Measurements from ENCODE around the gene ARHGAP8. TPM values are rescaled to one million over a fixed set of nuclear protein-coding genes. Genes with fewer than 3 reads are reported as not detected.

ARHGAP8 gene
- total RNA-seq, 1 donor from 2014 or later: 5.3 TPM

DNA sequence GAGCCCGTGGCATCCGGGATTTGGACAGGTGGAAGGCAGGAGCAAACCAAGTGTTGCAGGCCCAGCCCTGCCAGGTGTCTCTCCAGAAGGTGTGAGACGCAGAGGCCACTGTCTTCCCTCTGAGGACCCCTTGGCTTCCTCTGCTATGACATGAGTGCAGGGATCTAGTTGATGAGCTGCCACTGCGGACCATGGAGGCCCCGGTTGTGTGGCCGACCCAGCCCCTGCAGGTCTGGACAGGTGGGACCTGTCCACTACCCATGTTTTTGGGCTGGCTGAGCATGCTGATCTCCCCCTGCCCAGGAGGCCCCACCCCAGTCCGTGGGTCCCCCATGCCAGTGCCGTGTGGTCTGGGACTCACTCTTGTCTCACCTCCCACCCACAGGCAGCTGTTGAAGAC, 27.5 kb upstream of the ARHGAP8 start:
- no peak for DNase-seq (ENCODE audit: low spot score)

DNA sequence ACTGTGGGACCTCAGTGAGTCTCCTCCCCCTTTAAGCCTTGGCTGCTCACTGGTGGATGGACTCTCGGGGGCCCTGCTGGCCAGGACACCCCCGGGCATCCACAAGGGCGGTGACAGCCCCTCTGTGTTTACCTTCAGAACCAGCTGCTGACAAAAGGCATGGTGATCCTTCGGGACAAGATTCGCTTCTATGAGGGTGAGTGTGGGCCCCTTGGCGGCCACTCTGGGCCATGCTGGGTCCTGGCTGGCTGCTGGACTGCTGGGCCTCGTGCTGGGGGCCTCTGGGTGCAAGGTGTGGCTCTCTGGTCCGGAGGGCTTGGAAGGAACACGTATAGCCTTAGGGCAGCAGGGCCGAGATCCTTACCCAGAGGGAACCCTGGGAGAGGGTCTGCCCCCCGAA, 25.9 kb upstream of the ARHGAP8 start:
- no peak for DNase-seq (ENCODE audit: low spot score)

DNA sequence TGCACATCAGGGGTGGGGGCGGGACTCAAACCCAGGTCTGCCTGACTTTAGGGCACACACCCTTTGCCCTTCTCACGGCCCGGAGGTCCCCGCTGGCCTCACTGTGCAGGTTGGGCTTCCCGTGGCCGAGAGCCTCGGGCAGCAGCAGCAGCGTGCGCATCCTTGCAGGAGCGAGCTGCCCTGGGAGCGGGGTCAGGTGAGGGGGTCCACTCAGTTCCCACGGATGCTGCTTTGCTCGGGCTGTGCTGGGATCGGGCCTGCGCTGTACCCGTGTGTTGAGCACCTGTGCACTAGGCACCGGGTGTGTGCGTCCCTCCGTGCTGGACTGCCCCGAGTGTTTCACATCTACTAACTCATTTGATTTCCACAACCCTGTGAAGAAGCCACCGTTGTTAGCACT, 25.2 kb upstream of the ARHGAP8 start:
- DNase-seq (ENCODE audit: low spot score): no peak

DNA sequence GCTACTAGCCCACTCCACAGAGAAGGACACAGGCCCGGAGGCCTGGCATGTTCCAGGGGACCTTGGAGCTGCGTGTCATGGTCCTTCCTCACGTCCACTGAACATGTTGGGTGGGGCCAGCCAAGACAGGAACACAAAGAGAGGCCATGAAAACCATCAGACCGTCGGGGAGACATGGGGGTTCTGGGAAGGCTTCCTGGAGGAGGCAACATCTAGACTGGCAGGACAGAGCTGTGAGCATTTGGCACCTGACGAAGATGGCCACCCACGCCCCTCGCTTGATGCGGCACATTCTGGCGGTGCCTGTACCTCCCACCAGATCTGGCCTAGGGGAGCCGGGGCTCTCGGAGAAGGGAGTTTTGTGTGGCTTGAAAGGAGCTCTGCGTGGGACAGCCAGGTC, 24.7 kb upstream of the ARHGAP8 start:
- no peak for DNase-seq (ENCODE audit: low spot score)

DNA sequence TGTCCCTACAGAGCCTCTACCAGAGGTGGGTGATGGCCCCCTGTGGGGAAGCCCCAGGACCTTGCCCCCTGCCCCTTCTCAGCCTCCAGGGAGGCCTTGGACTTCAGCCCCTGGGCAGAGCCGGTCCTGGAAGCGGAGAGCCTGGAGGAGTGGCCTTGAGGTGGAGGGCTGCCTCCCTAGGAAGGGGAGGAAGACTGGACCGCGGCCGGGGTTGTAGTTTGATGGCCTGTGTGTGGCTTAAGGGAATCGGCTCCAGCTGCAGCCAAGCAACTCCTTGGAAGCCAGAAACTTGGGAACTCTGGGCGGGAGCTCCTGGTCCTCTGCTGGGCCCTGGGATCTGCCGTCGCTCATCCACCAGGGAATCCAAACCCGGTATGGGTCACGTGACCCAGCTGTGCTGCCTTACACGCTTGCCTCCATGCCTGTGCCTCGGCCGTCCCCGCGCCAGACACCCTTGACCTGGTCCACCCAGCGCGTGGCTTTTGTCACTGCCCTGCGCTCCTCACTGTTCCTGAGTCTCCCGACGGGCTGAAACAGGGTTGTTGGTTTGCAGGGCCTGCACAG, 23.5 kb upstream of the ARHGAP8 start:
- DNase-seq (ENCODE audit: low spot score): peak; percentile 76

DNA sequence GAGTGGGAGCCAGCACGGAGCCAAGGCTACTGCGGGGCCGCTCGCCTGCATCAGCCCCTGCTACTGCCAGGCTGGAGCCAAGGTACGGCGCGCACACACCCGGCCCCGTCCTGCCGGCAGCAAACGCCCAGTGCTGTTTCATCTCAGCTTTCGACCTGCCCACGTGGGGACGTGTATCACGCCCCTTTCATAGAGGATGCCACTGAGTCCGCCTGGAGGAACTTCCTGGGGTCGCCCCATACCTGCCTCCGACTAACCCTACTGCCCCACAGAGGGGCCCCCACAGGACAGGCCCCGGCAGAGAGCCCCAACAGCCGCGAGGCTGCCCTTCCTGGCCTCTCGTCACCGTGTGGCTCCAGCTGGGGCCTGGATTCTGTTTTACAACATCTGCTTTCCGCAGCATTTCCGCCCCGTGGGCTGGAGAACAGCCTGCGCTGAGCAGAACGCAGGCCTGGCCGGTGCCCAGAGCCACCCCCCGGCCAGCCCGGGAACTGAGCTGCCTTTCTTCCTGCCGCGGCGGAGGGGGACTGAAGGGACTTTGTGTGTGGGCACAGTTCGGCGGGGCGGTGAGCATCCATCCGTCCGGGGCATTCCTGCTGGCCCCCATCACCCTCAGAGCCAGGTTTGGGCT, 22.9 kb upstream of the ARHGAP8 start:
- peak; percentile 90 for DNase-seq (ENCODE audit: low spot score)

DNA sequence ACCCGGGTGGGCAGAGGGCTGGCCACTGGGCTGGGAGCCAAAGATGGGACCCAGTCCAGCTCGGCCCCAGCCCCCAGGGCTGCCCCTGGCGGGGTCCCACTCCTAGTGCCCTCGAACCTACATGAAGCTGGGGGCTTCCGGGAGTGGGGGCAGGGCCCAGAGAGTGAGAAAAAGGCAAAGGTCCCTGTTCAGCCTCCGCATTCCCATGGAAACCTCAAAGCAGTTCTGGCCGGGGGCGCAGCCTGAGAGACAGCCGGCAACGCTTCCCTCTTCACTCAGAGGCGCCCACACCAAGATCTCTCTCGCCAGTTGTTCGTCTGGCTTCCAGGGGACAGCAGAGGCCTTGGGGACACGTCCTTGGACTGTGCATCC, 22.4 kb upstream of the ARHGAP8 start:
- DNase-seq (ENCODE audit: low spot score): no peak

DNA sequence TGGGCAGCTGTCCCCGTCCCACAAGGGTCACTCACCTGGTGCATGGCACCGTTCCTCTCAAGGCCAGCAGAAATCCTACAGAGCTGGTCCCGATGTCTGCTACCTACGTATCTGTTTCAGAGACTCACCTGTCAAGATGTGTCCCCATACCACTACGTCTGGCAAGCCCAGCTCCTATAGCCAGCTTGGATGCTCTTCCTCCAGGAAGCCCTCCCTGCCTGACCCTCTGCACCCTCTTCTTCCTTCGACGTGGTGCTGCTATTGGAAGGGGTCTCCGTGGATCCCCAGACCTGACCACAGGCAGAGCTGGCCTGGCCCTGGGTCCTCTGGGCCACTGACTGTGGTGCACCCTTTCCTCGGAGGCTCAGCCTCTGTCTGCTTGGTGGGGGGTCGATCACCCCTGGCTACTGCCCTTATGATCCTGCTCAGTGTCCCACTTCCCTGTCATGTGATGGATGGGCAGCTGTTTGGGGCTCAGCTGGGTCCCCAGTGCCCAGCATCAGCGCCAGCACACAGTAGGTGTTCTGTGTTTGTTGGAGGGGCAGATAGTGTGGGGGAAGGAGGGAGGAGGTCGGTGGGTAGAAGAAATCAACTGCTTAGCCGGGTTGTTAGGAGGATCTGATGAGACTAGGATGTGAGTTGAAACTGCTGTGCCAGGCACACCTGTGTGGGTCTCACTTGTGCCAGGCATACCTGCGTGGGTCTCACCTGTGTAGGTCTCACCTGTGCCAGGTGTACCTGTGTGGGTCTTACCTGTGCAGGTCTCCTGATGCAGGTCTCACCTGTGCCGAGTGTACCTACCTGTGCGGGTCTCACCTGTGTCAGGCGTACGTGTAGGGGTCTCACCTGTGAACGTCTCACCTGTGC, 21.7 kb upstream of the ARHGAP8 start:
- no peak for DNase-seq (ENCODE audit: low spot score)

DNA sequence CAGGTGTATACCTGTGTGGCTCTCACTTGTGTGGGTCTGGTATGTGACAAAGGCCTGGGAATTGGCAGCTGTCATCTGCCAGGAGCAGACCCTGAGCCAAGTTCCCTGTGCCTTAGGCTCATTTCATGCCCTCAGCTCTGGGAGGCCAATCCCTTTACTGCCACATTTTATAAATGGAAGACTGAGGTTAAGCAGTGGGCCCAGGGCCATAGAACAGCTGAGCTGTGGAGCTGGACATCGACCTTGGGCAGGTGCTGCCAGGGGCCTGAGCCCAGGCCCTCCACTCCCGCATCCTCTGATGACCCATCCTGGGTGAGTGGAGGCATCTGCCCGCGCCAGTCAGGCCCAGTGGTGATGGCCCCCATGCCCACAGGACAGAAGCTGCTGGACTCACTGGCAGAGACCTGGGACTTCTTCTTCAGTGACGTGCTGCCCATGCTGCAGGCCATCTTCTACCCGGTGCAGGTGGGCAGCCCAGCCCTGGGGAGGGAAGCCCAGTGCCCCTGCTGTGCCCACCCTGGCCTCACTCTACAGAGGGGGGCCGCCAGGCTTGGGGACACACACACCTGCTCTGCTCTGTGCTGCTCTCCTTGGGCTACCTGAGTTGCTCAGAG, 20.9 kb upstream of the ARHGAP8 start:
- DNase-seq (ENCODE audit: low spot score): no peak

DNA sequence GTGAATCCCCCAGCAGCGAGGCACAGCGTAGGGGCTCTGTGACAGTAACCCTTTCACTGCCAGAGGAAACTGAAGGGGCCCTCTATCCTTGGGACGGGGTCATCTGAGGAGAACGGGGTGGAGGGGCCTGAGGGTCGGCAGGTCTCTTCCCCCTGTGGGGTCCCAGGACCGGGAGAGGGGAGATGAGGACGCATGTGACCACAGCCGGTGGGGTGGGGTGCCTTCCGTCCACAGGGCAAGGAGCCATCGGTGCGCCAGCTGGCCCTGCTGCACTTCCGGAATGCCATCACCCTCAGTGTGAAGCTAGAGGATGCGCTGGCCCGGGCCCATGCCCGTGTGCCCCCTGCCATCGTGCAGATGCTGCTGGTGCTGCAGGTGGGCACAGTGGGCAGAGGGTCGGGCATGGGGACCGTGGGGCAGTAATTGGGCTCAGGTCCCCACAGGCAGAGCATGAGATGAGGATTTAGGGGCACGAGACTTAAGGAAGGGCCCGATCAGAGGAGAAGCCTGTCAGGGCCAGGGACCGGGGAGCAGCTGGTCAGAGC, 20.3 kb upstream of the ARHGAP8 start:
- DNase-seq (ENCODE audit: low spot score): no peak

DNA sequence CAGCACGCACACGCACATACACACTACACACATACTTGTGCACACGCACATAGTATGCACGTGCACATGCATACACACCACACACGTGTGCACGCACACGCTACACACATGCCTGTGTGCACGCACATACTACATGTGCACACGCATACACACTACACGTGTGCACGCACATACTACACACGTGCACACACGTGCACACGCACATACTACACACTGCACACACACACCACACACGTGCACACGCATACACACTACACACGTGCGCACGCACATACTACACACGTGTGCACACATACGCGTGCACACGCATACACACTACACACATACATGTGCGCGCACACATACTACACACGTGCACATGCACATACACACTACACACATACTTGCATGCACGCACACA, 19.7 kb upstream of the ARHGAP8 start:
- DNase-seq (ENCODE audit: low spot score): no peak

DNA sequence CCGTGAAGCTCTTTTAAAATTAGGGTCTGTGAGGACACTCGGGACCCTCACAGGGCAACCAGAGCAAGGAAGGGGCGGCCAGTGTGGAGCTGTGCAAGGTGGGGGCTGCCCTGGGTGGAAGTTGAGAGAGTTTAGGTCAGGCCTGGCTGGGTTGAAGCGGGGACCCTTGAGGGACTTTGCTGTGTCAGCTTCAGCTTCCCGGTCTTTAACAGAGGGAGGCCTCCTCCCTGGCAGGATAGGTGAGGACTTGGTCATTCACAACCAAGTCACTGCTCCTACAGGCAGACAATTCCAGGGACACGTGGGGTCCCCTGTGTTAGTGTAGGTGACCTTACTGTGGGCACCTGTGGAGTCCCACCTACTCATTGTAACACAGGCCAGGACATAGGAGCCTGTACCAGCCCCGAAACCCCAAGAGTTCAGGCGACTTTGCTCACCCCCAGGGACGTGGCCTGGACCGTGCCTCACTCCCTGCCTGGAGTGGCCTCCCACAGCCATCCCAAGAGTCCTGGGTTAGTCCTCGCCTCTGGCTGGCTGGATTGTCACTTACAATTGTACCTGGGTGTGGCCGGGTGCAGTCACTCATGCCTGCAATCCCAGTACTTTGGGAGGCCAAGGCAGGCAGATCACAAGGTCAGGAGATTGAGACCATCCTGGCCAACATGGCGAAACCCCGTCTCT, 18.8 kb upstream of the ARHGAP8 start:
- DNase-seq (ENCODE audit: low spot score): no peak

DNA sequence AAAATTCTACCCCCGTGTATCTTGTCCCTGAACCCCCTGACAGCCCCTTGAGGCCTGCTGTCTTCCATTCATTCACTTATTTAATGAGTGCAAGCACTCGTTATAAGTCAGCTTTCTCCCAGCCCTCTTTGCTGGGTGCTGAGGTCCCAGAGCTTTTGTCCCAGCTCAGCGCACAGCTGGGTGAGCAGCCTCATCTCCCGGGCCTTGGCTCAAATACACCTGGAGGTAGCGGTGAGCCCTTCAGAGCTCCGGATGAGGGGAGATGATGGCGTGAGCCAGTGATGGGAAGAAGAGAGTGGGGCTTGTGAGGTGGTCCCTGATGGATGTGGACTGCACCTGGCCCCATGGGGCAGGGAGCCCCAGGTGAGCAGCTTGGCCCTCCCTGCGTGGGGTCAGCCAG, 18.1 kb upstream of the ARHGAP8 start:
- DNase-seq (ENCODE audit: low spot score): no peak

DNA sequence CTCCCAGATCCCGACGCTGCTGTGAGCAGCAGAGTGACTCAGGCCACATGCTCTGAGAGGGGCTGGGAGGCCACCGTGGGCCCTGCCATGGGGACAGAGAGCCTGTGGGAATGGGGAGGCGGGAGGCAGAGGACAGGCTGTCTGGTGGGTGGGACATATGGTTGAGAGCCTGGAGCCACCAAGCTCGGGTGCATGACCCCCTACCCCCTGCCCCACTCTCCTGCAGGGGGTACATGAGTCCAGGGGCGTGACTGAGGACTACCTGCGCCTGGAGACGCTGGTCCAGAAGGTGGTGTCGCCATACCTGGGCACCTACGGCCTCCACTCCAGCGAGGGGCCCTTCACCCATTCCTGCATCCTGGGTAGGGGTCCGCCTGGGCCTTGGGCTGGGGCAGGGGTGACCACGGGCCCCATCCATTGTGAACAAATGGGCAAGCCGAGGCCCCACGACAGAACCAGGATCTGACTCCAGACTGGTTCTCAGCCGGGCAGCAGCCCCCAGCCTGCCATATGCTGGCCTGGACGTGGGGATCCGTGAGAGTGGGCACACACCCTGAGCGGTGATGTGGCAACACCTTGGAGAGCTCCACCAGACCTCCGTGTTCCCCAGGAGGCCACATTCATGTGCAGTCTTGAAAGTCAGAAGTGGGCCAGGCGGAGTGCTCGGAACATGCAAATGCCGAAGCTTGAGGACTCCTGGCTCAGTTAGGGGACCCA, 17.4 kb upstream of the ARHGAP8 start:
- no peak for DNase-seq (ENCODE audit: low spot score)

DNA sequence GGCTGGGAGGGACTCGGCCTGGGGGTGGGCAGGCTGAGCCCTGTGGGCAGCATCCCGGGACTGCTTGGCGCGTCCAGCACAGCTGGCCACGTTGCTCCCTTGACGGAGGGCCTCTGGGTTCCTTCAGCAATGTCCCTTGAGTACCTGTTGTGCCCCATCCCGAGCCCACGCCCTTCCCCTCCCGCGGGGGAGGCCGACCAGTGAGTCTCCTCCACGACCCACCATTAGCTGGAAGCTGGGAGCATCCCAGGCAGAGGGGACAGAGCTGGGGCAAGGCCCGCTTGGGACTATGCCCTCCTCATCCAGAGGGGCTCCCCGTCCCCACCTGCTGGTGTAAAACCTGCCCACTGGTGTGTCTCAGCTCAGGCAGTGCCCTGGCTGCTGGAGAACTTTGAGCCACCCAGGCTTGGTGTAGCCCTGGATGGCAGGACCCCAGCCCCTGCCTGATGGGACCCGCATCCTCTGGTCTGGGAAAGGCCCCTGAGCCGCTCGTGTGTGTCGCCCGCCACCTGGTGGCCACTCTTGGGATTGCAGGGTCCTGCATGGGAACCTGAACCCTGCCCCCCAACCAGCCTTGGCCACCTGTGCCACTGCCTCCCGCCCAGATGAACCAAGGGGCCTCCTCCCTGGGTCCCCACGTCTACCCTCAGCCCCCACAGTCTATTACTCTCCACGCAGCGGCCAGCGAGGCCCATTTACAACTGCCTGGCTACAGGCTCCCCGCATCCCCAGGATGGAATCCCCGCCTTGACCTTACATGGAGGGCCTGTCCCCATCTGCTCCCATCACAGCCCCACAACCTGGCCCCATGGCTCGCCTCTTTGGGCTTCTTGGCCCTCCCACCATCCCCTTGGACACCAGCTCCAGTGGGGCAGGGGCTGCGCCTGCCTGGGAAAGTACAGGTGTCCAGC, 16.6 kb upstream of the ARHGAP8 start:
- peak; percentile 57 for DNase-seq (ENCODE audit: low spot score)

DNA sequence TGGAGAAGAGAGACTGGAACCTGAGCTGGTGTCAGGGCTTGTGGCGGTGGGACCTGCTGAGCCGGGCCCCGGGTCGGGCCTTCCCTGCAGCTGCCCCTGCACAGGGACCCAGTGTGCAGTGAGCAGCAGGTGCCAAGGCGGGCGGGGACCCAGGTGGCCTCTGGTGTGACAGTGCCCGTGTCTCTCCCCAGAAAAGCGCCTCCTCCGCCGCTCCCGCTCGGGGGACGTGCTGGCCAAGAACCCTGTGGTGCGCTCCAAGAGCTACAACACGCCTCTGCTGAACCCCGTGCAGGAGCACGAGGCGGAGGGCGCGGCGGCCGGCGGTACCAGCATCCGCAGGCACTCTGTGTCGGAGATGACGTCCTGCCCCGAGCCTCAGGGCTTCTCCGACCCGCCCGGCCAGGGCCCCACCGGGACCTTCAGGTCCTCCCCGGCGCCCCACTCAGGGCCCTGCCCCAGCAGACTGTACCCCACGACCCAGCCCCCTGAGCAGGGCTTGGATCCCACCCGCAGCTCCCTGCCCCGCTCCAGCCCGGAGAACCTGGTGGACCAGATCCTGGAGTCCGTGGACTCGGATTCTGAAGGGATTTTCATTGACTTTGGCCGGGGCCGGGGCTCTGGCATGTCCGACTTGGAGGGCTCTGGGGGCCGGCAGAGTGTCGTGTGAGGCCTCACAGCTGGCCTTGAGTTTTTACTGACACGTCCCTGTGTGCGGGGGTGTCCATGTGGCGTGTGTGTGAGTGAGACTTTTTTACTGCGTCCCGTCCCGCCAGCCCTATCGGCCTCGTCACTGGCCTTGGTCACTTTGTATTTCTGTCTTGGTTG, 15.6 kb upstream of the ARHGAP8 start:
- DNase-seq (ENCODE audit: low spot score): no peak

DNA sequence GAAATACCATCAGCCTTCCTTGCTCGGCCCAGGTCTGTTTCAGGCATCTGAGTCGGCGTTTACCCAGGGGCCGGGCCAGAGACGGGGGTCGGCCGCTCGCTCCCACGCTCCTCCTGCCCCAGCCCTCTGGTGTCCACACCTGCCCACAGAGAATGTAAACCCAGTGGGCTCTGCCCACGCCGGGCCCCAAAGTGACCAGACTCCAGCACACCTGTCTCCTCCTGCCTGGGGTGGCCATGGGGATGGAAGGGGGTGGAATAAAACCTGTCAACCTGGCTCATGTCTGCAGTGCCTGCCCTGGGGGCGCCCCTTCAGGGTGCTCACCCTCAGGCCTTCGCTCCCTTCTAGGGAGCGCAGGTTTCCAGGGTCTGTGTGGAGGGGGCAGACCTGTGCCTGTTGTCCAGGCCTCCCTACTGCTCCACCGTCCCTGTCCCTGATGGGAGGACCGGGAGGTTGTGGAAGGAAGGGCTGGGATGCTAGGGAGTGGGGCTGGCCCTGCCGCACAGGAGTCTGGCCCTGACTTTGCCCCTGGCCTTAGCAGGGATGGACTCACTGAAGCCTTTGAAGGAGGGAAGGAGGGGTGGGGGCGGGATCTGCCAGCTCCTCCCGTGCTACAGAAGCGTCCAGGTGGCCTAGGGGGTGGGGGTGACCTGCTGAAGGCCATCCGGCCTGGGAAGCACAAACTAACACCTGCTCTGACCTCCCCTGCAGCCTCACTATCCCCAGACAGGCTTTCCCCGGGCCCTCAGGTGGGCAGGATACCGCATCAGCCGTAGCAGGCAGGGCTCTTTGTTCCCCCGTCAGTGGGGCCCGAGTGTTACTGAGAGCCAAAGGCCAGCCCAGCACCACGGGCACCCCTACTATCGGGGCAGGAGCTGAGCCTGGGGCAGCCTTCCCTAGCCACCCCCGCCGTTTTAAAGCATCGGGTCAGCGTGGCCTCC, 14.7 kb upstream of the ARHGAP8 start:
- DNase-seq (ENCODE audit: low spot score): no peak

DNA sequence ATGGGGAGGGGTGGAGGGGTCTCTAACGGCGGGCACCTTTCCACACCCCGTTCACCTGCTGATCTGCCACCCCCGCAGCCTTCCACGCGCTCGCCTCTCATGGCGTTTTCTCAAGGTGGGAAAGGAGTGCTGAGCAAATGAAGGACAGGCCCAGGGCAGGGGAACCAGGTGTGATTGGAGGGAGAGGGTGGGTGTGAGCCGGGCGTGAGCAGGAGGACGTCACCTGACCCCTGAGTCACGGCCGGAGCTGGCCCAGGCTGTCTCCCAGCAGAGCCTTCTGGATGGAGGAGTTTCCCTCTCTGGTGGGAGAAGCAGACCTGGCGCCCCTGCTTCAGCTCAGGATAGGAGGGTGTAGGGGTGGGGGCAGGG, 14.0 kb upstream of the ARHGAP8 start:
- no peak for DNase-seq (ENCODE audit: low spot score)

Measured in umbilical cord (tissue), 2 donors.